Thymus (tissue), 11 donors: ENCODE measurements around the gene TNS4. TPM values are rescaled to one million over a fixed set of nuclear protein-coding genes. Genes with fewer than 3 reads are reported as not detected.
A peak's percentile ranks its signal among the peaks of the same experiment; 100 is the strongest.

Source experiments
- DNase-seq, 9 donors: peaks; one replicate each; pipeline ENCODE4 v3.0.0-alpha.2; 2013; ENCODE audit warnings: low spot score in 9 of 9, low read depth in 6 of 9, missing footprints in 1 of 9
- H3K27ac ChIP-seq, 2 donors: one replicate each; pipeline ENCODE4 v1.5.1; 2013; ENCODE audit warnings: control low read depth in 1 of 2, low read depth in 1 of 2, low read length in 1 of 2, mild to moderate bottlenecking in 1 of 2, moderate library complexity in 1 of 2
- H3K27me3 ChIP-seq, 2 donors: one replicate each; pipeline ENCODE4 v1.5.1; 2013; ENCODE audit warnings: low read length in 1 of 2; ENCODE audit not compliant: control insufficient read depth in 2 of 2, insufficient read depth in 1 of 2
- H3K36me3 ChIP-seq, 2 donors: one replicate each; pipeline ENCODE4 v1.5.1; 2013; ENCODE audit warnings: low read length in 1 of 2, mild to moderate bottlenecking in 1 of 2, moderate library complexity in 1 of 2; ENCODE audit not compliant: control insufficient read depth in 2 of 2, insufficient read depth in 2 of 2
- H3K4me1 ChIP-seq, 2 donors: one replicate each; pipeline ENCODE4 v1.5.1; 2013; ENCODE audit warnings: low read length in 2 of 2; ENCODE audit not compliant: control insufficient read depth in 2 of 2, insufficient read depth in 2 of 2
- H3K4me3 ChIP-seq, 2 donors: one replicate each; pipeline ENCODE4 v1.5.1; 2013; ENCODE audit warnings: low read length in 2 of 2, control low read depth in 1 of 2, mild to moderate bottlenecking in 1 of 2
- H3K9me3 ChIP-seq, 2 donors: one replicate each; pipeline ENCODE4 v1.5.1; 2013; ENCODE audit warnings: low read length in 1 of 2, mild to moderate bottlenecking in 1 of 2; ENCODE audit not compliant: control insufficient read depth in 2 of 2, insufficient read depth in 1 of 2
- WGBS: extraction: QIAGEN DNeasy Blood & Tissue Kit; methylation state at CpG from one replicate; pipeline ENCODE4 v1.1.7; 2013; 5-methylcytosine and 5-hydroxymethylcytosine counted together
- polyA plus RNA-seq: library from polyadenylated mRNA; stranded (reverse); fragments of 200-250 nt; gene quantifications from one replicate; pipeline ENCODE4 v1.2.3, GENCODE V29; 2013
- total RNA-seq: library from RNA; stranded (reverse); fragments of 120-200 nt; gene quantifications from one replicate; pipeline ENCODE4 v1.2.4, GENCODE V29; 2013
- donor health status: healthy.

TNS4 gene
- total and polyA plus RNA-seq, 2 donors = 0.19 to 24.8 TPM

GRCh38 chr17:40451420-40451819 lies 50.0 kb downstream of the TNS4 start:
- Histone ChIP-seq H3K27me3 (peaks cover 0 to 20% of the 10 kb centered on the region in 2 donors), H3K9me3 (no peaks in the 10 kb centered on the region), H3K4me1 (peaks cover 0 to 16% of the 10 kb centered on the region in 2 donors), H3K36me3 (no peaks in the 10 kb centered on the region), H3K27ac (no peak overlapping the region), H3K4me3 (no peak overlapping the region)
- 91% methylated on average over 6 of the region's 6 CpGs for whole genome bisulfite sequencing
- DNase-seq = no peak

GRCh38 chr17:40450175-40450574 lies 51.2 kb downstream of the TNS4 start:
- Histone ChIP-seq H3K4me3 (no peak overlapping the region), H3K36me3 (no peaks in the 10 kb centered on the region), H3K27ac (no peak overlapping the region), H3K9me3 (no peaks in the 10 kb centered on the region), H3K27me3 (peaks cover 0 to 28% of the 10 kb centered on the region in 2 donors), H3K4me1 (peaks cover 0 to 20% of the 10 kb centered on the region in 2 donors)
- peak in 1 of 9 donors; percentile 39 for DNase-seq
- WGBS = 96% methylated on average over 3 of the region's 3 CpGs

- Histone ChIP-seq H3K4me3 (no peak overlapping the region), H3K27me3 (peaks cover 9 to 42% of the 10 kb centered on the region in 2 donors), H3K27ac (no peak overlapping the region), H3K36me3 (no peaks in the 10 kb centered on the region), H3K4me1 (peaks cover 2 to 31% of the 10 kb centered on the region in 2 donors), H3K9me3 (no peaks in the 10 kb centered on the region)
- WGBS = 75% methylated on average over 7 of the region's 7 CpGs
- DNase-seq = no peak
Measured at GRCh38 chr17:40448639-40449261, 52.7 kb downstream of the TNS4 start.

GRCh38 chr17:40448213-40448638 lies 53.2 kb downstream of the TNS4 start:
- 9% methylated on average over 8 of the region's 8 CpGs for WGBS
- H3K36me3 ChIP-seq = no peaks in the 10 kb centered on the region
- peaks cover 2 to 31% of the 10 kb centered on the region in 2 donors for H3K4me1 ChIP-seq
- no peaks in the 10 kb centered on the region for H3K9me3 ChIP-seq
- no peak overlapping the region for H3K27ac ChIP-seq
- no peak overlapping the region for H3K4me3 ChIP-seq
- H3K27me3 ChIP-seq = peaks cover 12 to 46% of the 10 kb centered on the region in 2 donors
- DNase-seq = no peak

- no peak overlapping the region for H3K27ac ChIP-seq
- WGBS = 60% methylated on average over 4 of the region's 4 CpGs
Measured at GRCh38 chr17:40447806-40448205, 53.6 kb downstream of the TNS4 start.

GRCh38 chr17:40447148-40447644 lies 54.2 kb downstream of the TNS4 start:
- WGBS = 95% methylated on average over 8 of the region's 8 CpGs
- H3K4me1 ChIP-seq = peaks cover 2 to 38% of the 10 kb centered on the region in 2 donors
- no peaks in the 10 kb centered on the region for H3K9me3 ChIP-seq
- no peak overlapping the region for H3K27ac ChIP-seq
- no peak for DNase-seq
- no peak overlapping the region for H3K4me3 ChIP-seq
- H3K27me3 ChIP-seq = peaks cover 23 to 57% of the 10 kb centered on the region in 2 donors
- no peaks in the 10 kb centered on the region for H3K36me3 ChIP-seq

More at GRCh38 chr17:40447806-40448205, 53.6 kb downstream of the TNS4 start:
- Histone ChIP-seq H3K4me3 (no peak overlapping the region), H3K9me3 (no peaks in the 10 kb centered on the region), H3K4me1 (peaks cover 2 to 35% of the 10 kb centered on the region in 2 donors), H3K27me3 (peaks cover 16 to 51% of the 10 kb centered on the region in 2 donors), H3K36me3 (no peaks in the 10 kb centered on the region)
- DNase-seq = no peak

- Histone ChIP-seq H3K4me1 (peaks cover 2 to 37% of the 10 kb centered on the region in 2 donors), H3K27me3 (peaks cover 23 to 67% of the 10 kb centered on the region in 2 donors), H3K4me3 (no peak overlapping the region), H3K9me3 (no peaks in the 10 kb centered on the region), H3K27ac (no peak overlapping the region), H3K36me3 (no peaks in the 10 kb centered on the region)
- WGBS = 95% methylated on average over 11 of the region's 11 CpGs
- no peak for DNase-seq
Measured at GRCh38 chr17:40445751-40446468, 55.5 kb downstream of the TNS4 start.

GRCh38 chr17:40443988-40444899 lies 57.2 kb downstream of the TNS4 start:
- Histone ChIP-seq H3K27me3 (peaks cover 23 to 69% of the 10 kb centered on the region in 2 donors), H3K36me3 (no peaks in the 10 kb centered on the region), H3K4me3 (peak overlapping the region; percentile 28 to 74), H3K27ac (peak overlapping the region; percentile 14 to 52), H3K9me3 (no peaks in the 10 kb centered on the region), H3K4me1 (peaks cover 2 to 35% of the 10 kb centered on the region in 2 donors)
- WGBS = 52% methylated on average over 15 of the region's 15 CpGs
- DNase-seq = no peak
